Adrenal gland (tissue), 5 donors: ENCODE data around the gene SPATA3.

Experiments used
- CTCF ChIP-seq, 6 experiments: fragments of 450-650 bp in 4 of 6; fragments of 200-600 bp in 2 of 6; sonication (generic) in 1 of 6; IDR thresholded peaks; 1 replicate in 5 of 6; 2 replicates in 1 of 6; pipeline versions ENCODE4 v1.5.1 to v1.8.0; 2016 to 2021; ENCODE audit warnings: antibody characterized with exemption in 6 of 6, mild to moderate bottlenecking in 2 of 6, moderate library complexity in 1 of 6
- POLR2A ChIP-seq, 2 donors: fragments of 450-650 bp; IDR thresholded peaks; one replicate each; pipeline ENCODE4 v1.6.1; 2017; ENCODE audit warnings: antibody characterized with exemption in 2 of 2, mild to moderate bottlenecking in 2 of 2, moderate library complexity in 1 of 2
- donor health status: DM: no; HTN: no; CAD: no.

DNA sequence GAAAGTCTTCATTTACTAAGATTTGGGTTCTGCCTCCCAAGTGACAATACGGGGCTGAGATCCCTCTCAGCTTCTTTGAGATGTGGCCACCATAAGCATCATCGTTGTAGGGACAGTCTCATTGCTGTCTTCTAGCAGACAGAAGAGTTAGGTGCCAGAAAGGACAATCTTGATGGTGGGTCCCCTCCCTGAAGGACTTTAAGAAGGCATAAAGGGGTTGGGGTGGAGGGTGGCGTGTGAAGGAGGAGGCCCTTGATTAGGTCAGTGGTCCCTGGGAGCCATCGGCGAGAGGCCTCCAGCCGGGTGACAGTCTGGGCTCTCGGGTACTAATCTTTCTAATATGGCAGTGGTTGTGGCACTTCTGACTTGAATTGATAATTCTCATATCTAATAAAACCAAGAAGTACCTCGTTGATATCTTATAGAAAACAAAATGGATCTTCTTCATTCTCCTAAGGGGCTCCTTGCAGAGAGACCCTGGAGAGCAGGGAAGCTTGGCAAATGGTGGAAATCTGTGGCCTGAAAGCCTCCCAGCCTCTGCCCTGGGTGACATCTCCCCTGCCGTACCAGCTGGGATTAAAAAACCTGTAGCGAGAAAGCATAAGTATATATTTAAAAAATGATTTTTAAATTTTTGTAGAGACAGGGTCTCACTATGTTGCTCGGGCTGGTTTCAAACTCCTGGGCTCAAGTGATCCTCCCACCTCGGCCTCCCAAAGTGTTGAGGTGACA, 53.5 kb downstream of the SPATA3 start:
- TF ChIP-seq CTCF (IDR thresholded peaks at IDR 0.05) (no peak), POLR2A (IDR thresholded peaks at IDR 0.05) (no peak)
